ENCODE data around the gene C11orf52. TPM values are rescaled to one million over a fixed set of nuclear protein-coding genes. Genes with fewer than 3 reads are reported as not detected.

The C11orf52 gene
- total and polyA plus RNA-seq, 11 donors = 0.79 to 8.3 (median 2.1) TPM

DNA sequence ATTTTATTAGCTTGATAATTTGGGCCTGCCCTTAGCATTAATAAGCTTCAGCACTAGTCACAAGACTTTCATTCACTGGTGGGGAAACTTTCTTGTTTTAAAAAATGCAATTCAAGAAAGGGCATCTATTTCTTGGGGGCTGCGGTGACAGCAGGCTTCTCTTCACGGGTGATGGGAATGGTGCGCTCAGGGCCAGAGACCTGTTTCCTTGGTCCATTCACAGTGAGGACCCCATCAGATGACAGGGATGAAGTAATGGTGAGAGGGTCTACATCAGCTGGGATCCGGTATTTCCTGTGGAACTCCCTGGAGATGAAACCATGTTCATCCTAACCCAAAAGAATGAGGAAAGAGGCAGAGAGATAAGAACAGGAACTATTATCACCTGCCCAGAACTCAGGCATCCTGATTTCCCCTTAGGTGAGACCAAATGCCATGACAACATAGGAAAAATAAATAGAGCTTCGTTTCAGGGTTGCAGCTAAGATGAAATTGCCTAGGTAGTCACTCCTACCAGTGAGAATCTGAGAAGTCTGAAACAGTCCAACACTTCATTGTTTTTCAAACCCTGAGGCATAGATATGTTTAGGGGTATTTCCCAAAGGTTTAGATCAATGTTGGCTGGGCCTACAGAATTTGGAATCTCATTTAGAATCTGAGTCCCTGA is 9.9 kb upstream of the C11orf52 start:
- TF ChIP-seq, protein P1, sequence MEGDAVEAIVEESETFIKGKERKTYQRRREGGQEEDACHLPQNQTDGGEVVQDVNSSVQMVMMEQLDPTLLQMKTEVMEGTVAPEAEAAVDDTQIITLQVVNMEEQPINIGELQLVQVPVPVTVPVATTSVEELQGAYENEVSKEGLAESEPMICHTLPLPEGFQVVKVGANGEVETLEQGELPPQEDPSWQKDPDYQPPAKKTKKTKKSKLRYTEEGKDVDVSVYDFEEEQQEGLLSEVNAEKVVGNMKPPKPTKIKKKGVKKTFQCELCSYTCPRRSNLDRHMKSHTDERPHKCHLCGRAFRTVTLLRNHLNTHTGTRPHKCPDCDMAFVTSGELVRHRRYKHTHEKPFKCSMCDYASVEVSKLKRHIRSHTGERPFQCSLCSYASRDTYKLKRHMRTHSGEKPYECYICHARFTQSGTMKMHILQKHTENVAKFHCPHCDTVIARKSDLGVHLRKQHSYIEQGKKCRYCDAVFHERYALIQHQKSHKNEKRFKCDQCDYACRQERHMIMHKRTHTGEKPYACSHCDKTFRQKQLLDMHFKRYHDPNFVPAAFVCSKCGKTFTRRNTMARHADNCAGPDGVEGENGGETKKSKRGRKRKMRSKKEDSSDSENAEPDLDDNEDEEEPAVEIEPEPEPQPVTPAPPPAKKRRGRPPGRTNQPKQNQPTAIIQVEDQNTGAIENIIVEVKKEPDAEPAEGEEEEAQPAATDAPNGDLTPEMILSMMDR (IDR thresholded peaks at IDR 0.05) = no peak
- TF ChIP-seq POLR2A (IDR thresholded peaks at IDR 0.05) = no peak
- intact Hi-C loops (cut with DNase I) = no loop called here
- Histone ChIP-seq H3K27ac (peak overlapping the region; percentile 89 to 100 (median 96)), H3K36me3 (peaks cover 0 to 34% (median 18%) of the 10 kb centered on the region in 9 donors), H3K9me3 (no peaks in the 10 kb centered on the region), H3K4me3 (peak overlapping the region in 11 of 12 donors; percentile 38 to 80 (median 59)), H3K4me1 (peaks cover 0 to 20% (median 1%) of the 10 kb centered on the region in 12 donors), H3K27me3 (peaks cover 0 to 10% (median 0%) of the 10 kb centered on the region in 9 donors)
- DNase-seq = no peak
- ATAC-seq = no peak
- 39 to 52% (median 48%) methylated on average over 5 of the region's 5 CpGs for WGBS, 4 donors

DNA sequence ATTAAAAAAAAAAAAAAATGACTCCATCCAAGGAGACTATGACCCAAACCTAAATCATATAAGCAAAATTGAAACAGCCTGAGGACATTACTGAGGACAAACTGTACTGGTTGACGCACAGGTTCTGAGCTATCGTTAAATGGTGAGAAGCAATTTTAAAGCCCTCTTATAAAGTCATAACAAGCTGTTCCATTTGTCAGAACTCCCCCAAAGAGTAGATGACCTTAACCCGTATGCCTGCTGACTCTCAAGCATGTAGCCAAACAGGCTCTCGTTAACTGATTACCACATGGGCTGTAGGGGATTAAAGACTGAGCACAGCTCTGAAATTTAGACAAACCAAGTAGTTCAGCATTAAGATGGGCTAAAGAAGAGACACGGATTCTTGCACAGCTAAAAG is 9.3 kb upstream of the C11orf52 start:
- Histone ChIP-seq H3K4me1 (peaks cover 0 to 26% (median 2%) of the 10 kb centered on the region in 12 donors), H3K27me3 (peaks cover 0 to 10% (median 0%) of the 10 kb centered on the region in 9 donors), H3K36me3 (peaks cover 0 to 34% (median 18%) of the 10 kb centered on the region in 9 donors), H3K27ac (peak overlapping the region; percentile 89 to 100 (median 96)), H3K9me3 (no peaks in the 10 kb centered on the region), H3K4me3 (peak overlapping the region; percentile 37 to 80 (median 59))
- intact Hi-C loops (cut with DNase I) = no loop called here
- ATAC-seq = no peak
- no peak for DNase-seq
- WGBS, 4 donors = 32 to 49% (median 40%) methylated on average over 5 of the region's 5 CpGs
- no peak for TF ChIP-seq POLR2A (IDR thresholded peaks at IDR 0.05)

DNA sequence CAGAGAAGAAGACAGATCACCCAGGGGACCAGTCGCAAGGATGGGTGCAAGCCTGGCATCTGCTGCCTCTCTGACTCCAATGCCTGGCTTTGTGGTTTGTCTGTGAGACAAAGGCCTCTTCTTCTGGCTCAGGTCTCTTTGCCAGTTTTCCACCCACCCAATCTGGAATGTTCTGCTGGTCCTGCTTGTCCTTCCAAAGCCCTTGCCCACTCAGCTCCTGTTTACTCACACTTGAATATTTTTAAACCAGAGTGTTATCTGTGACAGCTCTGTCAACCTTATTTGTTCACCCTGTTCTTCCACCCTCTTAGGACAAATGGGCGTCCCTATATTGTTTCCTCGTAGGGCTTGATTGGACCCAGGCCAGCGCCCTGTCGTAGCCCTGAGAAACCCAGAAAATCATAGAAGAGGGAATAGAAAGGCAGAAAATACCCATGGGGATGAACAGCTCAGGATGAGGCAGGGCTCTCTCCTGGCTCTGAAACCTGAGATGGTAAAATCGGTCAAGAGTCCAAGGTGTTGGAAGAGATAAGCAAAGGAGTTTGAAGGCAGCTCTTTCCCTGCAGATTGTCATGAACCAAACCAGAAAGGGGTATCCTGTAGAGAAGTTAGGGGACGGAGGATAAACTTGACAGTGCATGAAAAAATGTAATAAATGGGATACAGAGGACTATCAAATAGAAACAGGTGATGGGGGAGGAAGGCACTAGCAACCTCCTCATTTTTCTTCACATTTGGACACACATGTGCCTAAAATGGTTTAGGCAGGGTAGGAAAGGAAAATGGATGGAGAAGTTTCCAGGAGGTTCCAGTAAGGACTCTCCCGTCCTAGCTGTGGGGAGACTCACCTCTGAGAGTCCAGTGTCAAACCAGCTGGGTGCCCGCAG is 7.8 kb upstream of the C11orf52 start:
- intact Hi-C loops (cut with DNase I) = loop anchor here in 1 of 10 donors (5.0 kb wide), 1 partner anchor 34 kb away; the partner anchor contains the start of genes CFAP68 and FDXACB1
- DNase-seq (peak in 4 of 5 donors; percentile 39 to 62 (median 55)), ATAC-seq (peak; percentile 4 to 55 (median 32))
- Histone ChIP-seq H3K4me1 (peaks cover 0 to 29% (median 7%) of the 10 kb centered on the region in 12 donors), H3K27ac (peak overlapping the region; percentile 89 to 100 (median 96)), H3K9me3 (no peaks in the 10 kb centered on the region), H3K27me3 (peaks cover 0 to 10% (median 0%) of the 10 kb centered on the region in 9 donors), H3K4me3 (peak overlapping the region; percentile 37 to 80 (median 59)), H3K36me3 (peaks cover 0 to 37% (median 18%) of the 10 kb centered on the region in 9 donors)
- TF ChIP-seq, protein P1 (IDR thresholded peaks at IDR 0.05) = no peak
- TF ChIP-seq POLR2A (IDR thresholded peaks at IDR 0.05) = peak in 1 of 2 donors; percentile 35
- 27 to 39% (median 30%) methylated on average over 9 of the region's 9 CpGs for WGBS, 4 donors

DNA sequence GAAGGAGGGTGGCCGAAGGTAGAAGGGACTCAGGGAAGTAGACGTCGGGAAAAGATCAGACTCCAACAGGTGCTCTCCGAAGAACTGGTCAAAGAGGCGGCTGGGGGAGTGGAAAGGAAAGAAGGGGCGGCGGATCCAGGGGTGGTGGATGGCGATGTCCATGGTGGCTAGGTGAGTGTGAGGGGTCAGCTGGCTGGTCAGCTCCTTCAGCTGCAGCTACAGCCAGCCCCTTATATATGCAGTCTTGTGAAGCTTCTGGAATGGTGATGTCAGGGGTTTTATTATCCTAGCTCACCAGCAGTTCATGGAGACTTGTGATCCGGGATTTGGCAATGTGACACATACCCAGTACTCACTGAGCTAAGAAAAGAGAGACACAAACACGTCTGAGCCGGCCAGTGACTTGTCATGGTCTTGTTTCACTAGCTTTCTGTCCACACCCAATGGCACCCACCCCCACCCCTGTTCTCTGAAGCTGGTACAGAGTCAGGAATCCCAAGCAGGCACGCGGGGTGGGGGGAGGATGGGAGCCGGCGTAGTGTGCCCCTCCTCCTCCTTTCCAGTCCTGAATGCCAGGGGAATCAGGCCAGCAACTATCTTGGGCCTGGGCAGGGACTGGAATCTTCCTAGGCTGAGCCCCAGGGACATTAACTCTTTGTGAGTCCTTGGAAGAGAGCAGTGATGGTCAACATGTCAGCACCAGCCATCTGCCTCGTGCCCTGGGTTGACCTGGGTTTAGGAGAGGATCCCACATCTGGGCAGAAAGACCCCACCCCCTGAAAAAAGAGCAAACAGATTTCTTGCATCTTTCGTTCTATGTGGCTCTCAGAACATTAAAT is 6.9 kb upstream of the C11orf52 start, which contains the start of gene CRYAB:
Gene CRYAB, minus strand, starts transcription at position 208 of the 839 bp plus-strand sequence. Its CDS starts 46 bp downstream, at position 162.
- DNase-seq = peak; percentile 85 to 95 (median 89)
- peaks cover 0 to 29% (median 7%) of the 10 kb centered on the region in 12 donors for H3K4me1 ChIP-seq
- peaks cover 0 to 10% (median 0%) of the 10 kb centered on the region in 9 donors for H3K27me3 ChIP-seq
- peaks cover 0 to 37% (median 18%) of the 10 kb centered on the region in 9 donors for H3K36me3 ChIP-seq
- peak within 1 kb of the TSS; percentile 89 to 100 (median 96) for H3K27ac ChIP-seq
- WGBS, 4 donors = 21 to 44% (median 25%) methylated on average over 14 to 17 of the region's 17 CpGs
- TF ChIP-seq, protein P1 (IDR thresholded peaks at IDR 0.05) = no peak
- TF ChIP-seq POLR2A (IDR thresholded peaks at IDR 0.05) = peak; percentile 41 to 95
- peak within 1 kb of the TSS; percentile 38 to 80 (median 59) for H3K4me3 ChIP-seq
- ATAC-seq = peak; percentile 75 to 82 (median 77)
- intact Hi-C loops (cut with DNase I) = loop anchor here in 3 of 10 donors (1.0 to 5.0 kb wide), 3 partner anchors 32 to 34 kb away; partner anchors contain the start of genes CFAP68 (in 3 of the 3) and FDXACB1 (in 3 of the 3)
- no peaks in the 10 kb centered on the region for H3K9me3 ChIP-seq
